ENCODE data around the gene RAD51B.
A peak's percentile ranks its signal among the peaks of the same experiment; 100 is the strongest.

The RAD51B gene

GRCh38 chr14:68346556-68347343, 527.2 kb downstream of the RAD51B start:
- DNase-seq = no peak

DNA sequence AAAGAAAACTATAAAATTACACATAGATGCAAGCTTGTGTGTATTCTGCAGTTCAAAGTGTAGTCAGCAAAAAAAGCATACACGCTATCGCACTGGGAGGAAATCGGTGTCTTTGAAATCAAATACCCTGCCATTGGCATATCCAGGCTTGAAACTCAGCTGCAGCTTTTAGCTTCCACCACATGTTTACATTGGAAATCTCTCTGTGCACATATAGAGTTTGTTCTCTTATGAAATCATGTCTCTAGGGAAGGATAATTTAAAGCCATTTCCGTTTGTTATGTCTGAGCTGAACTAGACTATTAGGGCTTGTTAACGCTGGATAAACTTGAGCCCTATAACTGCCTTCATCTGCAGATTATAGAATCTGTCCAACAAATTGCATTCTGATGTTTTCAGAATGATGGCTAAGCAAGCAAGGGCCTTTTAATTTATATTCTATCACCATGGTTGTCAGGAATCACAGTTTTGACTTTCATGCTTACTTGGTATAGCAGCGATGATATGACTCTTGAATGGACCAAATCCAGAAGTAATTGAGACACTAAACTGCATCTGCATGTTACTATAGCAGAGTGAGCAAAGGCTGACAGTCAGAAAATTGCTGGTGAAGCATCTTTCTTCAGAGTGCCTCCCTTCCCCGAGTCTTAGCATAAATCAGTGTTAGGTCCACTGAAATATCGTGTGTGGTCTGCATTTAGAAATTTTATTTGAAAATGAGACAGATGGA, 530.5 kb downstream of the RAD51B start:
- DNase-seq = peak; percentile 90

GRCh38 chr14:68355415-68355814, 535.8 kb downstream of the RAD51B start:
- DNase-seq = no peak

- DNase-seq = no peak
Measured at GRCh38 chr14:68357777-68358176, 538.2 kb downstream of the RAD51B start.

DNA sequence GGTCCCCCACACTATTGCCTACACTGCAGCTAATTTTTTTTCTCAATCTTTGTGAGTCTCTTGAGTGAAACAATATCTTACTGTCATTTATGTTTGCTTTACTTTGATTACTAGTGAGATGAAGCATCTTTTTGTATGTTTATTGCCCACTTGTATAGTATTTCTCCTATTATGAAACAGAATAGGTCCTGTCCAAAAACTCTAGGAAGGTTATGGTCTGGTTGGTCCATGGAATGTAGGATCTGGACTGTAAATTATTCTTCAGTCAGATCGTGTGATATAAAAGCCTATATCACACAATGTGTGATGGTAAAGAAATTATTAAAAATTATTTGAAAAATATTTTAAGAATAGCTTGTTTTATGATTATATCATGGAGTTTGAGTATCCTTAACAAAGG, 538.9 kb downstream of the RAD51B start:
- no peak for DNase-seq

GRCh38 chr14:68359022-68359836, 539.6 kb downstream of the RAD51B start:
- no peak for DNase-seq

- no peak for DNase-seq
Measured at GRCh38 chr14:68359837-68360552, 540.4 kb downstream of the RAD51B start.

DNA sequence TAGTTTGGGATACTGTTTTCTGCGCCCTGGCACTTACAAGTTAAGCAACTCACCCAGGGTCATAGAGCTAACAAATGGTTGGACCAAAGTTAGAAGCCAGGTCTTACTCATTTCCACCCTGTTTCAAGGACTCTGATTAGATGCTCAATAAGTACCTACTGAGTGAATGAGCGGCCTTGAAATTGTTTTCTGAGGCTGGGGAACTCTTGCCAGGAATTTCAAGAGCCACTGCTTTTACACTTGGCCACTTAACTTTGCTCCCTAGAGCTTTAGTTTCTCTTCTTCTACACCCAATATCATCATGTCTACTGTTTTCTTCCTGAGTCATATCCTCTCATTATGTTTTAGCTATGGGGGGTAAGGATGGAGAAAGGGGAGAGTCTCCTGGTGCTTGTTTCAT, 541.7 kb downstream of the RAD51B start:
- peak; percentile 91 for DNase-seq

- DNase-seq = no peak
Measured at GRCh38 chr14:68362846-68363245, 543.3 kb downstream of the RAD51B start.

GRCh38 chr14:68363466-68363842, 543.9 kb downstream of the RAD51B start:
- DNase-seq = no peak

GRCh38 chr14:68363843-68364767, 544.5 kb downstream of the RAD51B start:
- peak; percentile 75 for DNase-seq

DNA sequence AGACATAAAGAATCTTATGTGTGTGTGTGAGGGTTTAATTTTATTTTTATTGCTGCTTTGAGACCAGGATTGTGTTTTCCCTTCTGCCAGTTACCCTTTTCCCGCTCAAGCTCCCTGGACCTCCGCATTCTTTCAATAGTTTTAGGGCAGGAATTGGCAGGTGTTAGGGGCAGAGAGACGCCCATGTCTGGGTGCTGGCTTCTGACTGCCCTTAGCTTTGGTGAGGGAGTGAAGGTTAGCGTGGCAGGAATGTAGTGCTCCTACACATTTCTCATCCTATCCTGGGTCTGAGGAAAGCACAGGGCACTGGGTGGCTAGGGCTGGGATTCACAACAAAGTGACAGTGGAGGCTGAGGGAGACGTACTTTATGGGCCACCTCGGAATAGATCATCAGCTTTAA, 545.2 kb downstream of the RAD51B start:
- DNase-seq = no peak

GRCh38 chr14:68365228-68365627, 545.6 kb downstream of the RAD51B start:
- DNase-seq = peak; percentile 81

DNA sequence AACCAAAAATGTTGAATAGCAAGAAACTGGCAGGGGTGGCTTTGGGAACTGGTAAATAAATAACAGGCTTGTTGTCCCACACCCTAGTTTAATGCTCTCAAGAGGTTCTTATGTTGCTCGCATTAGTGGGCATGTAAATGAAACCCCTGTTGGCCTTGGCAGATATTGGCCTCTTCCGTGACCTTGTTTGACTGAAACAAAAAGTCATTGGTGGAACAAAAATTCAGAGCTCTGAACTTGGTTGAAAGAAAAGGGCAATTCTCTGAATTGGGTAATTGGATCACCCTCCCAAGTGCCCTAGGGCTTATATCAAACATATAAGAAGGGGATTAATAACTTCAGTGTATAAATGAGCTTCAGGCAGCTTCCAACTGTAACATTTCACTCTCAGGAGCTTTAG, 547.1 kb downstream of the RAD51B start:
- no peak for DNase-seq

DNA sequence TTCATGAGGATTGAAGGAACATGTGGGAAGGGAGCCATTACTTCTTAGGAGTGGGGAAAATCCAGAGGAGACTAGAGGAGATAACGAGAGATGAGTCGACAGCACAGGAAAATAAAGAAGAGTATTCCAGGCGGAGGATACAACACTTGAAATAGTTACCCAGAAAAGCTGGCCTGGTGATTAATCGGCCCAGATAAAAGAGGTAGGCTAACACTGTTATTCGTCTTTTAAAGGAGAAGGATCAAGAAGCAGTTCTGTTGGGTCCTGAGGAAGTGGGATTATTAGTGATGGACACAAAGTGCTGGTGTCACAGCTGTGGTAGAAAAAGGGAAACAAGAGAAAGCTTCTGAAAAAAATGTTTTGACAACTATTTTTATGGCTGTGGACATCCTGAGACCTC, 548.0 kb downstream of the RAD51B start:
- DNase-seq = no peak

GRCh38 chr14:68368850-68369249, 549.3 kb downstream of the RAD51B start:
- DNase-seq = no peak

GRCh38 chr14:68369281-68370056, 549.9 kb downstream of the RAD51B start:
- no peak for DNase-seq

DNA sequence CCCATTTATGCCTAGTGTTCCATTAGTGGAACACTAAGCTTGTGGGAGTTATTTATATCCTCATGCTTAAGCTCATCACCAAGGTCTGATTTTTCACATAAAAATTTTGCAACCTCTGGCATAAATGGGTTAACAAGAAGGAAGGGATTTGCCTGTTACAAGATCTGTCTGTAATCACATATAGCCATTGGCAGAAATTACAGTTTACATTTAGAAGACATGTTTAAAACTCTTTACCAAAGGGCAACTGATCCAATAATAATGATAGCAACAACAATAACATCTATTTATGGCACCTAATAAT, 550.4 kb downstream of the RAD51B start:
- DNase-seq = no peak

DNA sequence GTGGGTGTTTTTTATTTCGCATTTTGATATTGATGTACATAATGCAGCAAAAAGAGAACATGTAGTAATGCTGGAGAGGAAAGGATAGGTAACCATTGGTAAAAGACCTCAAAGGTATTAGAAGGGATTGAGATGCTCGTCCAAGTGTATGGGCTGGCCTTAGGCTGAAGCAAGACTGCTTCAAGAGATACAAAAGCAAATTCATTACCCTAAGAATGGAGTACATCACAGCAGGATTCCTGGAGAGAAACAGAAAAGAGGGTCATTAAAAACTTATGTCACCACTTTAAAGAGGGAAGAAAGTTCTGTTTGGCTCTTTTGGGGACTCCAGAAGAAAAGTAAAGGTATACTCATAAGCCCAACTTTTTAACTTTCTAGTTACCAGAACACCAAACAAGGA, 552.8 kb downstream of the RAD51B start:
- DNase-seq = no peak

DNA sequence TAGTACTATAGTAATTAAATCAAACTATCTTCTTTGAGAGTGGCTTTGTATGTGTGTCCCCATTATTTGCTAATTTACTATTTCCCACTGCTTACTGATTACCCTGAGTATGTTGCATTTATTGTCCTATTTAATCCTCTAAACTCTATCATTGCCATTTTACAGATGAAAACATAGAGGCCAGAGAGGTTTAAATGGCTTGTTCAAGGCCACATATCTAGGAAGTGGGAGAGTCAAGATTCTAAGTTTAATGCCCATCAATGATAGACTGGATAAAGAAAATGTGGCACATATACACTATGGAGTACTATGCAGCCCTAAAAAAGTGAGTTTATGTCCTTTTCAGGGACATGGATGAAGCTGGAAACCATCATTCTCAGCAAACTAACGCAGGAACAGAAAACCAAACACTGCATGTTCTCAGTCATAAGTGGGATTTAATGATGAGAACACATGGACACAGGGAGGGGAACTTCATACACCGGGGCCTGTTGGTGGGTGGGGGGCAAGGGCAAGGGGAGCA, 553.6 kb downstream of the RAD51B start:
- no peak for DNase-seq
